Parathyroid adenoma (tissue), 2 donors: ENCODE data around the gene PTRHD1.
A peak's percentile ranks its signal among the peaks of the same experiment; 100 is the strongest.

Experiments
- H2AFZ ChIP-seq: fragments of 300-600 bp; sonication (generic); one replicate; pipeline ENCODE4 v1.7.0; 2017; ENCODE audit warnings: antibody characterized with exemption, mild to moderate bottlenecking
- H3K27ac ChIP-seq: fragments of 300-600 bp; sonication (generic); one replicate; pipeline ENCODE4 v1.7.0; 2017
- H3K27me3 ChIP-seq: fragments of 300-600 bp; sonication (generic); one replicate; pipeline ENCODE4 v1.7.0; 2017; ENCODE audit warnings: low read length; ENCODE audit not compliant: control insufficient read depth, insufficient read depth
- H3K36me3 ChIP-seq: fragments of 300-600 bp; sonication (generic); one replicate; pipeline ENCODE4 v1.7.0; 2017; ENCODE audit warnings: low read length; ENCODE audit not compliant: control insufficient read depth, insufficient read depth
- H3K4me1 ChIP-seq: fragments of 300-600 bp; sonication (generic); one replicate; pipeline ENCODE4 v1.7.0; 2017; ENCODE audit warnings: control low read depth
- H3K4me2 ChIP-seq: fragments of 300-600 bp; sonication (generic); one replicate; pipeline ENCODE4 v1.7.0; 2017; ENCODE audit warnings: low read length
- H3K4me3 ChIP-seq: fragments of 300-600 bp; sonication (generic); one replicate; pipeline ENCODE4 v1.7.0; 2017; ENCODE audit warnings: low read depth, low read length
- H3K79me2 ChIP-seq: fragments of 300-600 bp; sonication (generic); one replicate; pipeline ENCODE4 v1.7.0; 2017; ENCODE audit warnings: control low read depth
- H3K9ac ChIP-seq: fragments of 300-600 bp; sonication (generic); one replicate; pipeline ENCODE4 v1.7.0; 2017; ENCODE audit warnings: mild to moderate bottlenecking
- H3K9me3 ChIP-seq: fragments of 300-600 bp; sonication (generic); one replicate; pipeline ENCODE4 v1.7.0; 2017; ENCODE audit warnings: low read length; ENCODE audit not compliant: control insufficient read depth
- CTCF ChIP-seq: fragments of 300-600 bp; sonication (generic); IDR thresholded peaks from one replicate; pipeline ENCODE4 v1.7.0; 2017; ENCODE audit warnings: antibody characterized with exemption, mild to moderate bottlenecking
- donor health status: primary hyperparathyroidism.

PTRHD1 gene

GRCh38 chr2:24792874-24793760, at the start of gene PTRHD1, which contains the start of gene CENPO:
Gene PTRHD1 (minus strand): TSS chr2:24793391. CDS start chr2:24793377, 14 bp downstream.
Gene CENPO (plus strand): TSS chr2:24793425. CDS start chr2:24793920, 495 bp downstream.
- Histone ChIP-seq H3K9me3 (no peaks in the 10 kb centered on the region), H3K36me3 (no peaks in the 10 kb centered on the region), H3K4me3 (peak within 1 kb of the TSS; percentile 99), H3K79me2 (no peaks in the 10 kb centered on the region), H3K4me2 (peak within 1 kb of the TSS; percentile 95), H3K27me3 (no peaks in the 10 kb centered on the region), H3K27ac (peak within 1 kb of the TSS; percentile 95), H2AFZ (peak within 1 kb of the TSS; percentile 94), H3K4me1 (peaks cover 7% of the 10 kb centered on the region), H3K9ac (peak within 1 kb of the TSS; percentile 82)
- peak; percentile 70 for TF ChIP-seq CTCF

GRCh38 chr2:24842081-24843050, 49.2 kb upstream of the PTRHD1 start:
- no peaks in the 10 kb centered on the region for H3K36me3 ChIP-seq
- no peak for TF ChIP-seq CTCF
- H2AFZ ChIP-seq, result no peak overlapping the region
- no peaks in the 10 kb centered on the region for H3K79me2 ChIP-seq
- no peak overlapping the region for H3K9ac ChIP-seq
- H3K4me3 ChIP-seq, result no peak overlapping the region
- no peak overlapping the region for H3K27ac ChIP-seq
- H3K4me1 ChIP-seq, result no peaks in the 10 kb centered on the region
- no peaks in the 10 kb centered on the region for H3K9me3 ChIP-seq
- H3K27me3 ChIP-seq, result no peaks in the 10 kb centered on the region
- no peak overlapping the region for H3K4me2 ChIP-seq

GRCh38 chr2:24840962-24841945, 48.1 kb upstream of the PTRHD1 start:
- H3K4me2 ChIP-seq, result no peak overlapping the region
- no peaks in the 10 kb centered on the region for H3K36me3 ChIP-seq
- no peaks in the 10 kb centered on the region for H3K79me2 ChIP-seq
- no peak overlapping the region for H2AFZ ChIP-seq
- no peak overlapping the region for H3K9ac ChIP-seq
- H3K27me3 ChIP-seq, result no peaks in the 10 kb centered on the region
- TF ChIP-seq CTCF, result no peak
- H3K9me3 ChIP-seq, result no peaks in the 10 kb centered on the region
- H3K4me1 ChIP-seq, result no peaks in the 10 kb centered on the region
- H3K4me3 ChIP-seq, result no peak overlapping the region
- no peak overlapping the region for H3K27ac ChIP-seq

GRCh38 chr2:24840164-24840869, 47.1 kb upstream of the PTRHD1 start:
- Histone ChIP-seq H2AFZ (no peak overlapping the region), H3K9me3 (no peaks in the 10 kb centered on the region), H3K79me2 (no peaks in the 10 kb centered on the region), H3K4me1 (no peaks in the 10 kb centered on the region), H3K27ac (no peak overlapping the region), H3K27me3 (no peaks in the 10 kb centered on the region), H3K9ac (no peak overlapping the region), H3K4me2 (no peak overlapping the region), H3K4me3 (no peak overlapping the region), H3K36me3 (no peaks in the 10 kb centered on the region)
- no peak for TF ChIP-seq CTCF
